Inflammatory macrophage (primary cell): ENCODE data around the gene DHX32.
A peak's percentile ranks its signal among the peaks of the same experiment; 100 is the strongest.
"Not testable (repeated sequence)": the region's sequence is repeated elsewhere in the genome, so short reads cannot be mapped to it uniquely, and the experiment has no call there.

Experiments used
- DNase-seq, 2 donors: peaks; one replicate each; pipeline ENCODE4 v3.0.0-alpha.2; 2020 to 2022

The DHX32 gene

GRCh38 chr10:125896088-125896934 is 15.2 kb upstream of the DHX32 start, which contains the start of gene FANK1:
FANK1 (plus strand) TSS chr10:125896564; CDS start chr10:125896643, 79 bp downstream.
- peak; percentile 82 to 89 for DNase-seq

GRCh38 chr10:125895130-125896087 is 14.3 kb upstream of the DHX32 start:
- peak; percentile 42 to 51 for DNase-seq

- DNase-seq = not testable (repeated sequence)
Measured at GRCh38 chr10:125894176-125894575, 13.1 kb upstream of the DHX32 start.

GRCh38 chr10:125892402-125892801 is 11.3 kb upstream of the DHX32 start:
- not testable (repeated sequence) for DNase-seq

GRCh38 chr10:125889441-125889840 is 8.3 kb upstream of the DHX32 start:
- not testable (repeated sequence) for DNase-seq

GRCh38 chr10:125886914-125887512 is 5.9 kb upstream of the DHX32 start:
- DNase-seq = no peak

- no peak for DNase-seq
Measured at GRCh38 chr10:125883211-125883610, 2.1 kb upstream of the DHX32 start.

GRCh38 chr10:125882596-125882995 is 1.5 kb upstream of the DHX32 start:
- no peak for DNase-seq

GRCh38 chr10:125880719-125881118 is 373 bp downstream of the DHX32 start:
- no peak for DNase-seq

GRCh38 chr10:125878957-125879835 is 1.9 kb downstream of the DHX32 start:
- DNase-seq = no peak

GRCh38 chr10:125871338-125871737 is 9.8 kb downstream of the DHX32 start:
- no peak for DNase-seq

GRCh38 chr10:125868372-125868975 is 12.6 kb downstream of the DHX32 start:
- DNase-seq = peak; percentile 19 to 37

- DNase-seq = no peak
Measured at GRCh38 chr10:125866421-125867029, 14.6 kb downstream of the DHX32 start.

GRCh38 chr10:125865120-125865519 is 16.0 kb downstream of the DHX32 start:
- no peak for DNase-seq

- peak in 1 of 2 donors; percentile 18 for DNase-seq
Measured at GRCh38 chr10:125859128-125859817, 21.8 kb downstream of the DHX32 start.

- DNase-seq = no peak
Measured at GRCh38 chr10:125857185-125857760, 23.8 kb downstream of the DHX32 start.

- DNase-seq = no peak
Measured at GRCh38 chr10:125852487-125852886, 28.6 kb downstream of the DHX32 start.

- no peak for DNase-seq
Measured at GRCh38 chr10:125850766-125851731, 30.0 kb downstream of the DHX32 start.

GRCh38 chr10:125849448-125849847 is 31.6 kb downstream of the DHX32 start:
- no peak for DNase-seq
